IMR-90 (cell line): ENCODE measurements around the gene ART4. TPM values are rescaled to one million over a fixed set of nuclear protein-coding genes. Genes with fewer than 3 reads are reported as not detected.

Experiments
- ATAC-seq: fragments of 200-7000 bp; cut with Tn5 transposase; 2 replicates; pipeline ENCODE4 v1.9.1; 2020; ENCODE audit warnings: low read depth, mild to moderate bottlenecking, moderate library complexity
- BruUV-seq: library from RNA; stranded (reverse); fragments of 400-500 nt; replicated peaks from 2 replicates; lab custom pipeline; 2021; lab: Mats Ljungman, UMichigan
- CTCF ChIA-PET: fragments of 300-600 bp; formaldehyde crosslinking; extraction: SDS; loops from one replicate; lab custom pipeline; 2021; ENCODE audit warnings: antibody characterized with exemption; lab: Yijun Ruan, JAX
- POLR2A ChIA-PET: fragments of 300-600 bp; sonication (Branson Sonifier 250); formaldehyde crosslinking; loops from one replicate; lab custom pipeline; 2022; ENCODE audit warnings: antibody characterized with exemption; ENCODE audit not compliant: unreplicated experiment; lab: Charles Lee
- DNase-seq: peaks from one replicate; pipeline ENCODE4 v3.0.0; 2013
- H2AFZ ChIP-seq: replicated peaks from 2 replicates; pipeline ENCODE3; 2013; ENCODE audit warnings: low read length, mild to moderate bottlenecking; ENCODE audit not compliant: poor library complexity
- H2AK5ac ChIP-seq: 2 replicates; pipeline ENCODE4 v1.6.1; 2013; ENCODE audit warnings: low read depth, low read length, inconsistent platforms
- H2AK9ac ChIP-seq: replicated peaks from 2 replicates; pipeline ENCODE3; 2013; ENCODE audit warnings: mild to moderate bottlenecking, low read depth, low read length, moderate library complexity; ENCODE audit not compliant: poor library complexity
- H2BK120ac ChIP-seq: 2 replicates; pipeline ENCODE4 v1.6.1; 2013; ENCODE audit warnings: low read depth, low read length, inconsistent platforms
- H2BK15ac ChIP-seq: 3 replicates; pipeline ENCODE4 v1.6.1; 2013; ENCODE audit warnings: low read depth, low read length, inconsistent platforms
- H2BK20ac ChIP-seq: 2 replicates; pipeline ENCODE4 v1.6.1; 2013; ENCODE audit warnings: low read depth, mild to moderate bottlenecking, inconsistent platforms, low read length, moderate library complexity
- H2BK5ac ChIP-seq: 2 replicates; pipeline ENCODE4 v1.6.1; 2013; ENCODE audit warnings: mild to moderate bottlenecking, low read depth, low read length, inconsistent platforms; ENCODE audit not compliant: poor library complexity, severe bottlenecking
- H3K14ac ChIP-seq: replicated peaks from 2 replicates; pipeline ENCODE4 v1.6.1; 2013; ENCODE audit warnings: low read depth, low read length, inconsistent platforms
- H3K18ac ChIP-seq: 2 replicates; pipeline ENCODE4 v1.6.1; 2013; ENCODE audit warnings: low read depth, low read length, control low read depth
- H3K23ac ChIP-seq: 2 replicates; pipeline ENCODE4 v1.6.1; 2013; ENCODE audit warnings: low read depth, low read length, inconsistent platforms
- H3K27ac ChIP-seq: 2 replicates; pipeline ENCODE4 v1.5.1; 2013; ENCODE audit warnings: mild to moderate bottlenecking, control low read depth, low read length; ENCODE audit not compliant: insufficient read depth
- H3K27me3 ChIP-seq: 2 replicates; pipeline ENCODE4 v1.6.1; 2013; ENCODE audit warnings: low read length; ENCODE audit not compliant: control insufficient read depth, insufficient read depth
- H3K36me3 ChIP-seq: 2 replicates; pipeline ENCODE4 v1.6.1; 2013; ENCODE audit warnings: low read length, mixed read lengths; ENCODE audit not compliant: control insufficient read depth, insufficient read depth
- H3K4ac ChIP-seq: 2 replicates; pipeline ENCODE4 v1.6.1; 2013; ENCODE audit warnings: low read depth, low read length, inconsistent platforms
- H3K4me1 ChIP-seq: 2 replicates; pipeline ENCODE4 v1.6.1; 2013; ENCODE audit warnings: low read length, mixed read lengths; ENCODE audit not compliant: control insufficient read depth, insufficient read depth
- H3K4me2 ChIP-seq: 2 replicates; pipeline ENCODE4 v1.6.1; 2013; ENCODE audit warnings: low read depth, mild to moderate bottlenecking, control low read depth, low read length, moderate library complexity
- H3K4me3 ChIP-seq: 2 replicates; pipeline ENCODE4 v1.5.1; 2013; ENCODE audit warnings: low read depth, mild to moderate bottlenecking, control low read depth, low read length, moderate library complexity; ENCODE audit not compliant: insufficient read depth
- H3K56ac ChIP-seq: 2 replicates; pipeline ENCODE4 v1.6.1; 2013; ENCODE audit warnings: low read length, inconsistent platforms; ENCODE audit not compliant: insufficient read depth; ENCODE audit errors: extremely low read depth
- H3K79me1 ChIP-seq, 2 experiments: 2 replicates each; pipeline ENCODE4 v1.6.1; 2013; ENCODE audit warnings: low read length in 2 of 2, inconsistent platforms in 1 of 2, low read depth in 1 of 2
- H3K9ac ChIP-seq: 2 replicates; pipeline ENCODE4 v1.6.1; 2013; ENCODE audit warnings: low read depth, low read length, control low read depth
- H3K9me1 ChIP-seq: 2 replicates; pipeline ENCODE4 v1.6.1; 2013; ENCODE audit warnings: low read length, inconsistent platforms; ENCODE audit not compliant: insufficient read depth
- H3K9me3 ChIP-seq: 2 replicates; pipeline ENCODE4 v1.6.1; 2013; ENCODE audit warnings: low read length; ENCODE audit not compliant: control insufficient read depth, insufficient read depth
- H4K20me1 ChIP-seq: 2 replicates; pipeline ENCODE4 v1.6.1; 2013; ENCODE audit warnings: low read length, inconsistent platforms; ENCODE audit not compliant: insufficient read depth
- H4K5ac ChIP-seq: 2 replicates; pipeline ENCODE4 v1.6.1; 2013; ENCODE audit warnings: mild to moderate bottlenecking, low read depth, low read length, control low read depth
- H4K8ac ChIP-seq, 2 experiments: 2 replicates each; pipeline ENCODE4 v1.6.1; 2013; ENCODE audit warnings: low read depth in 2 of 2, low read length in 2 of 2, control low read depth in 1 of 2, inconsistent platforms in 1 of 2
- H4K91ac ChIP-seq: 2 replicates; pipeline ENCODE4 v1.6.1; 2013; ENCODE audit warnings: low read depth, low read length, inconsistent platforms; ENCODE audit not compliant: insufficient read depth
- BHLHE40 ChIP-seq: fragments of 150-350 bp; IDR thresholded peaks from 2 replicates; pipeline ENCODE4 v1.6.1; 2016; ENCODE audit warnings: mild to moderate bottlenecking, low read depth, low read length
- CEBPB ChIP-seq: IDR thresholded peaks from 2 replicates; pipeline ENCODE4 v1.6.1; 2012; ENCODE audit warnings: low read depth, low read length, improper control_type of control experiment
- CHD1 ChIP-seq: IDR thresholded peaks from 2 replicates; pipeline ENCODE4 v1.6.1; 2012; ENCODE audit warnings: low read depth, low read length, improper control_type of control experiment
- ELK1 ChIP-seq: fragments of 150-350 bp; IDR thresholded peaks from 2 replicates; pipeline ENCODE4 v1.6.1; 2016; ENCODE audit warnings: low read depth, mild to moderate bottlenecking, low read length, moderate library complexity, borderline replicate concordance
- FOS ChIP-seq: fragments of 150-350 bp; IDR thresholded peaks from 2 replicates; pipeline ENCODE4 v1.6.1; 2016; ENCODE audit warnings: low read depth, low read length
- MAFK ChIP-seq: IDR thresholded peaks from 2 replicates; pipeline ENCODE4 v1.6.1; 2012; ENCODE audit warnings: low read depth, low read length, improper control_type of control experiment
- MAZ ChIP-seq: IDR thresholded peaks from 2 replicates; pipeline ENCODE4 v1.6.1; 2012; ENCODE audit warnings: low read depth, mild to moderate bottlenecking, low read length, improper control_type of control experiment, moderate library complexity, borderline replicate concordance
- MXI1 ChIP-seq: IDR thresholded peaks from 2 replicates; pipeline ENCODE4 v1.6.1; 2012; ENCODE audit warnings: low read depth, mild to moderate bottlenecking, low read length, moderate library complexity, borderline replicate concordance
- NFE2L2 ChIP-seq: fragments of 150-350 bp; IDR thresholded peaks from 2 replicates; pipeline ENCODE4 v1.6.1; 2016; ENCODE audit warnings: low read depth, mild to moderate bottlenecking, low read length
- POLR2A ChIP-seq: IDR thresholded peaks from 2 replicates; pipeline ENCODE4 v1.6.1; 2012; ENCODE audit warnings: mild to moderate bottlenecking, low read depth, low read length
- RCOR1 ChIP-seq: IDR thresholded peaks from 2 replicates; pipeline ENCODE4 v1.6.1; 2012; ENCODE audit warnings: mild to moderate bottlenecking, low read length, improper control_type of control experiment; ENCODE audit not compliant: insufficient replicate concordance
- RFX5 ChIP-seq: IDR thresholded peaks from 2 replicates; pipeline ENCODE4 v1.8.0; 2012; ENCODE audit warnings: low read depth, mild to moderate bottlenecking, low read length, moderate library complexity
- SMC3 ChIP-seq: fragments of 150-350 bp; IDR thresholded peaks from 2 replicates; pipeline ENCODE4 v1.6.1; 2016; ENCODE audit warnings: low read depth, mild to moderate bottlenecking, antibody characterized with exemption, low read length, moderate library complexity
- USF2 ChIP-seq: fragments of 150-350 bp; IDR thresholded peaks from 2 replicates; pipeline ENCODE4 v1.6.1; 2017; ENCODE audit warnings: mild to moderate bottlenecking, antibody characterized with exemption, low read length, low read depth
- WGBS, 2 experiments: methylation state at CpG; one replicate each; pipeline versions ENCODE4 v1.1.5 to v1.1.7; 2013; ENCODE audit warnings: missing lambda C conversion rate in 2 of 2; ENCODE audit not compliant: insufficient read length in 1 of 2; ENCODE audit errors: extremely low coverage in 2 of 2; 5-methylcytosine and 5-hydroxymethylcytosine counted together
- dilution Hi-C: fragments of 300-500 bp; cut with HindIII; formaldehyde crosslinking; loops from one replicate; pipeline ENCODE4 v1.14.3; 2018; ENCODE audit warnings: low sequenced_read_pairs; ENCODE audit not compliant: unreplicated experiment
- in situ Hi-C: fragments of 300-500 bp; cut with MboI; formaldehyde crosslinking; loops from 3 replicates; pipeline ENCODE4 v1.14.3; 2019; ENCODE audit warnings: low sequenced_read_pairs, inconsistent platforms, mixed read lengths
- intact Hi-C: fragments of 100-400 bp; cut with micrococcal nuclease; formaldehyde crosslinking; loops from 2 replicates; pipeline ENCODE4 v1.10.0; 2022
- polyA plus RNA-seq, 3 experiments: library from polyadenylated mRNA; depleted of rRNA; stranded (reverse); fragments of >200 nt; gene quantifications; 2 replicates each; pipeline ENCODE4 v1.2.3, GENCODE V29; 2012; ENCODE audit warnings: low replicate concordance in 1 of 3
- total RNA-seq: library from RNA; depleted of rRNA; stranded (reverse); fragments of >200 nt; gene quantifications from 2 replicates; pipeline ENCODE4 v1.2.3, GENCODE V29; 2012
- TF ChIP-seq, protein P1 (sequence below): conservative IDR thresholded peaks from 2 replicates; pipeline ENCODE4 v1.5.1; 2012; ENCODE audit warnings: mild to moderate bottlenecking, low read depth, low read length, improper control_type of control experiment

ART4 gene
- total and polyA plus RNA-seq, 2 of the 4 experiments (the other 2 are of a cell fraction), result not detected

GRCh38 chr12:14892726-14893505, 49.6 kb upstream of the ART4 start:
- dilution Hi-C loops, result no loop called here
- H3K4ac ChIP-seq, result no peak overlapping the region
- no peak overlapping the region for H2BK120ac ChIP-seq
- H3K4me2 ChIP-seq, result no peak overlapping the region
- H2BK20ac ChIP-seq, result no peak overlapping the region
- 0 out of 2 replicates have a peak, but pooled peaks have one; percentile 33 for ATAC-seq
- WGBS, 2 experiments, result no CpG with 5 or more reads among the region's 7 CpGs
- H2AK5ac ChIP-seq, result no peak overlapping the region
- no peak overlapping the region for H2BK15ac ChIP-seq
- H4K20me1 ChIP-seq, result no peaks in the 10 kb centered on the region
- in situ Hi-C loops, result no loop called here
- H2BK5ac ChIP-seq, result no peak overlapping the region
- peaks cover 4% of the 10 kb centered on the region for H3K27me3 ChIP-seq
- peaks cover 2% of the 10 kb centered on the region for H3K4me1 ChIP-seq
- no peak overlapping the region for H2AK9ac ChIP-seq
- CTCF ChIA-PET, result interaction anchor here (0.7 to 1.2 kb wide), 2 partner anchors 40 to 47 kb away, joined by 3 to 4 read pairs; no protein-coding TSS in a partner anchor
- no peaks in the 10 kb centered on the region for H3K9me1 ChIP-seq
- H4K91ac ChIP-seq, result no peak overlapping the region
- peak overlapping the region; percentile 2; the same call in 1 of the 2 replicates for H3K18ac ChIP-seq
- no peaks in the 10 kb centered on the region for H3K9me3 ChIP-seq
- H3K27ac ChIP-seq, result no peak overlapping the region
- POLR2A ChIA-PET, result interaction anchor here (0.7 kb wide), 1 partner anchor 20 kb away, joined by 9 read pairs; no protein-coding TSS in a partner anchor
- H3K4me3 ChIP-seq, result no peak overlapping the region
- no peak overlapping the region for H3K9ac ChIP-seq
- H3K79me1 ChIP-seq, result no peaks in the 10 kb centered on the region
- H4K5ac ChIP-seq, result no peak overlapping the region
- no peak overlapping the region for H4K8ac ChIP-seq
- H3K56ac ChIP-seq, result no peak overlapping the region
- no peak overlapping the region for H2AFZ ChIP-seq
- H3K36me3 ChIP-seq, result no peaks in the 10 kb centered on the region
- intact Hi-C loops, result no loop called here
- no peak overlapping the region for H3K14ac ChIP-seq
- peak; percentile 2 for DNase-seq
- no TSS peak for BruUV-seq
- no peak overlapping the region for H3K23ac ChIP-seq
- TF ChIP-seq RFX5 (no peak), FOS (no peak), MXI1 (no peak), MAFK (no peak), CHD1 (no peak), NFE2L2 (no peak), BHLHE40 (no peak), CEBPB (no peak), RCOR1 (no peak), MAZ (no peak), USF2 (no peak), SMC3 (no peak), ELK1 (no peak), POLR2A (no peak)
- TF ChIP-seq, protein P1, sequence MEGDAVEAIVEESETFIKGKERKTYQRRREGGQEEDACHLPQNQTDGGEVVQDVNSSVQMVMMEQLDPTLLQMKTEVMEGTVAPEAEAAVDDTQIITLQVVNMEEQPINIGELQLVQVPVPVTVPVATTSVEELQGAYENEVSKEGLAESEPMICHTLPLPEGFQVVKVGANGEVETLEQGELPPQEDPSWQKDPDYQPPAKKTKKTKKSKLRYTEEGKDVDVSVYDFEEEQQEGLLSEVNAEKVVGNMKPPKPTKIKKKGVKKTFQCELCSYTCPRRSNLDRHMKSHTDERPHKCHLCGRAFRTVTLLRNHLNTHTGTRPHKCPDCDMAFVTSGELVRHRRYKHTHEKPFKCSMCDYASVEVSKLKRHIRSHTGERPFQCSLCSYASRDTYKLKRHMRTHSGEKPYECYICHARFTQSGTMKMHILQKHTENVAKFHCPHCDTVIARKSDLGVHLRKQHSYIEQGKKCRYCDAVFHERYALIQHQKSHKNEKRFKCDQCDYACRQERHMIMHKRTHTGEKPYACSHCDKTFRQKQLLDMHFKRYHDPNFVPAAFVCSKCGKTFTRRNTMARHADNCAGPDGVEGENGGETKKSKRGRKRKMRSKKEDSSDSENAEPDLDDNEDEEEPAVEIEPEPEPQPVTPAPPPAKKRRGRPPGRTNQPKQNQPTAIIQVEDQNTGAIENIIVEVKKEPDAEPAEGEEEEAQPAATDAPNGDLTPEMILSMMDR, result no peak
